ENCODE measurements around the gene NCKAP5. TPM values are rescaled to one million over a fixed set of nuclear protein-coding genes. Genes with fewer than 3 reads are reported as not detected.

NCKAP5 gene
- total RNA-seq, 1 experiment from 2014 or later = not detected

DNA sequence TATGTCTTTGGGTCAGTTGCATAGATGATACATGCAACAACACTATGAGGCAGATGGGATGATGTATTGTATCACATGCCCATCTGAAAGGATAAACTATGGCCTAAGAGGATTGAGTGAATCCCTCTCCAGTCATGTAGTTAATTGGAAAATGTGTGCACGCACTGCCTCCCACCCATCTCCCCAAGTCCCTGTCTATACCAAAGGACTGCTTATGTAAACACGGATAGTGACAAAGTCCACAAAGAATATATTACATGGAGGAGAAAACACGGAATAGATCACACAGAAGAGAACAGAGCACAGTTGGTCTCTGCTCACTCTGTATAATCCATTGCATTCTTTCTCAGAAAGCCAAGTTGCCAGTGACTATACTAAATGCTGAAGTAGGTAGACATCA is 82.4 kb downstream of the NCKAP5 start:
- Mint-ChIP-seq H3K27ac (ENCODE audit: low read depth, unreplicated experiment) (no peak overlapping the region), H3K36me3 (ENCODE audit: insufficient read depth, unreplicated experiment) (no peaks in the 10 kb centered on the region), H3K9me3 (ENCODE audit: unreplicated experiment) (peaks cover 7% of the 10 kb centered on the region), H3K4me1 (ENCODE audit: insufficient read depth, unreplicated experiment) (peaks cover 6% of the 10 kb centered on the region), H3K27me3 (ENCODE audit: insufficient read depth, unreplicated experiment) (no peaks in the 10 kb centered on the region), H3K4me3 (ENCODE audit: unreplicated experiment) (no peak overlapping the region)
- ChIA-PET POLR2A (no interaction called here), CTCF (no interaction called here)
- no peak for DNase-seq (ENCODE audit: unreplicated experiment)
- no TSS peak for BruUV-seq (replicated peaks)
- no peak for TF ChIP-seq CTCF (IDR thresholded peaks at IDR 0.05; ENCODE audit: unreplicated experiment)
- intact Hi-C loops (cut with micrococcal nuclease) = no loop called here

GRCh38 chr2:133484784-133485183 is 83.5 kb downstream of the NCKAP5 start:
- TF ChIP-seq CTCF (IDR thresholded peaks at IDR 0.05; ENCODE audit: unreplicated experiment) = no peak
- ChIA-PET POLR2A (no interaction called here), CTCF (interaction anchor here (0.7 kb wide), 1 partner anchor 26 kb away, joined by 3 read pairs; no protein-coding TSS in a partner anchor)
- H3K4me1 Mint-ChIP-seq (ENCODE audit: insufficient read depth, unreplicated experiment) = no peaks in the 10 kb centered on the region
- peaks cover 7% of the 10 kb centered on the region for H3K9me3 Mint-ChIP-seq (ENCODE audit: unreplicated experiment)
- intact Hi-C loops (cut with micrococcal nuclease) = no loop called here
- BruUV-seq (replicated peaks) = no TSS peak
- no peaks in the 10 kb centered on the region for H3K36me3 Mint-ChIP-seq (ENCODE audit: insufficient read depth, unreplicated experiment)
- no peak overlapping the region for H3K27ac Mint-ChIP-seq (ENCODE audit: low read depth, unreplicated experiment)
- H3K27me3 Mint-ChIP-seq (ENCODE audit: insufficient read depth, unreplicated experiment) = no peaks in the 10 kb centered on the region
- H3K4me3 Mint-ChIP-seq (ENCODE audit: unreplicated experiment) = no peak overlapping the region
- DNase-seq (ENCODE audit: unreplicated experiment) = no peak

- Mint-ChIP-seq H3K4me3 (ENCODE audit: unreplicated experiment) (no peak overlapping the region), H3K4me1 (ENCODE audit: insufficient read depth, unreplicated experiment) (no peaks in the 10 kb centered on the region), H3K9me3 (ENCODE audit: unreplicated experiment) (peaks cover 7% of the 10 kb centered on the region), H3K27me3 (ENCODE audit: insufficient read depth, unreplicated experiment) (no peaks in the 10 kb centered on the region), H3K36me3 (ENCODE audit: insufficient read depth, unreplicated experiment) (no peaks in the 10 kb centered on the region), H3K27ac (ENCODE audit: low read depth, unreplicated experiment) (no peak overlapping the region)
- BruUV-seq (replicated peaks) = no TSS peak
- intact Hi-C loops (cut with micrococcal nuclease) = no loop called here
- ChIA-PET CTCF (interaction anchor here (0.7 kb wide), 1 partner anchor 25 kb away, joined by 3 read pairs; no protein-coding TSS in a partner anchor), POLR2A (interaction anchor here (0.6 kb wide), 1 partner anchor 9 kb away, joined by 3 read pairs; no protein-coding TSS in a partner anchor)
- no peak for DNase-seq (ENCODE audit: unreplicated experiment)
- no peak for TF ChIP-seq CTCF (IDR thresholded peaks at IDR 0.05; ENCODE audit: unreplicated experiment)
Observed at GRCh38 chr2:133484106-133484505, 84.2 kb downstream of the NCKAP5 start.

GRCh38 chr2:133483181-133483580 is 85.1 kb downstream of the NCKAP5 start:
- no peak for DNase-seq (ENCODE audit: unreplicated experiment)
- Mint-ChIP-seq H3K36me3 (ENCODE audit: insufficient read depth, unreplicated experiment) (no peaks in the 10 kb centered on the region), H3K27me3 (ENCODE audit: insufficient read depth, unreplicated experiment) (no peaks in the 10 kb centered on the region), H3K27ac (ENCODE audit: low read depth, unreplicated experiment) (no peak overlapping the region), H3K4me3 (ENCODE audit: unreplicated experiment) (no peak overlapping the region), H3K9me3 (ENCODE audit: unreplicated experiment) (peaks cover 7% of the 10 kb centered on the region), H3K4me1 (ENCODE audit: insufficient read depth, unreplicated experiment) (no peaks in the 10 kb centered on the region)
- intact Hi-C loops (cut with micrococcal nuclease) = no loop called here
- no TSS peak for BruUV-seq (replicated peaks)
- no peak for TF ChIP-seq CTCF (IDR thresholded peaks at IDR 0.05; ENCODE audit: unreplicated experiment)
- POLR2A ChIA-PET = no interaction called here
- CTCF ChIA-PET = interaction anchor here (1.3 kb wide), 1 partner anchor 37 kb away, joined by 3 read pairs; no protein-coding TSS in a partner anchor

Measured in MCF 10A (cell line).